ENCODE measurements around the gene FOSL2.

GRCh38 chr2:28428486-28428885 lies 35.8 kb downstream of the FOSL2 start:
- TF ChIP-seq CTCF (IDR thresholded peaks at IDR 0.05) (no peak), RCOR1 (IDR thresholded peaks at IDR 0.05; ENCODE audit: low read length) (no peak), YY1 (IDR thresholded peaks at IDR 0.05; ENCODE audit: low read depth) (no peak), IRF3 (IDR thresholded peaks at IDR 0.05; ENCODE audit: low read depth, low read length) (no peak), EZH2phosphoT487 (IDR thresholded peaks at IDR 0.05; ENCODE audit: borderline replicate concordance, low read depth) (no peak), GABPA (IDR thresholded peaks at IDR 0.05; ENCODE audit: low read depth) (no peak), PBX3 (IDR thresholded peaks at IDR 0.05) (no peak), RXRA (IDR thresholded peaks at IDR 0.05; ENCODE audit: borderline replicate concordance, low read depth) (no peak), RFX5 (IDR thresholded peaks at IDR 0.05; ENCODE audit: low read length) (no peak), TAF1 (IDR thresholded peaks at IDR 0.05; ENCODE audit: borderline replicate concordance, low read depth, low read length) (no peak), RAD21 (IDR thresholded peaks at IDR 0.05; ENCODE audit: low read length) (no peak)
